Epithelial cell of prostate (primary cell): ENCODE data around the gene AVL9.
"Not testable (repeated sequence)": the region's sequence is repeated elsewhere in the genome, so short reads cannot be mapped to it uniquely, and the experiment has no call there.

Experiments used
- DNase-seq: peaks from one replicate; pipeline ENCODE4 v3.0.0-alpha.2; 2011; ENCODE audit warnings: low read depth, low spot score
- H3K27ac ChIP-seq: fragments of 450-650 bp; 2 replicates; pipeline ENCODE4 v1.5.1; 2017; ENCODE audit warnings: mild to moderate bottlenecking

AVL9 gene

GRCh38 chr7:32586291-32587221 lies 91.3 kb downstream of the AVL9 start:
- H3K27ac ChIP-seq: no peak overlapping the region
- no peak for DNase-seq

- DNase-seq: no peak
Observed at GRCh38 chr7:32587411-32587948, 92.2 kb downstream of the AVL9 start.

GRCh38 chr7:32588657-32589056 lies 93.4 kb downstream of the AVL9 start:
- DNase-seq: no peak
- H3K27ac ChIP-seq: no peak overlapping the region

More at GRCh38 chr7:32587411-32587948, 92.2 kb downstream of the AVL9 start:
- no peak overlapping the region for H3K27ac ChIP-seq

- no peak for DNase-seq
Observed at GRCh38 chr7:32591938-32592337, 96.6 kb downstream of the AVL9 start.

GRCh38 chr7:32592701-32593100 lies 97.4 kb downstream of the AVL9 start:
- no peak for DNase-seq
- H3K27ac ChIP-seq: no peak overlapping the region

More at GRCh38 chr7:32591938-32592337, 96.6 kb downstream of the AVL9 start:
- H3K27ac ChIP-seq: no peak overlapping the region

GRCh38 chr7:32594965-32595490 lies 99.7 kb downstream of the AVL9 start:
- no peak for DNase-seq
- no peak overlapping the region for H3K27ac ChIP-seq

GRCh38 chr7:32601196-32601595 lies 105.9 kb downstream of the AVL9 start:
- not testable (repeated sequence) for H3K27ac ChIP-seq

GRCh38 chr7:32602470-32602869 lies 107.2 kb downstream of the AVL9 start:
- no peak for DNase-seq
- H3K27ac ChIP-seq: no peak overlapping the region

More at GRCh38 chr7:32601196-32601595, 105.9 kb downstream of the AVL9 start:
- DNase-seq: not testable (repeated sequence)

- not testable (repeated sequence) for DNase-seq, H3K27ac ChIP-seq
Observed at GRCh38 chr7:32603492-32603891, 108.2 kb downstream of the AVL9 start.

- not testable (repeated sequence) for DNase-seq, H3K27ac ChIP-seq
Observed at GRCh38 chr7:32604047-32604446, 108.8 kb downstream of the AVL9 start.

GRCh38 chr7:32605032-32605431 lies 109.7 kb downstream of the AVL9 start:
- DNase-seq: no peak
- H3K27ac ChIP-seq: no peak overlapping the region

GRCh38 chr7:32609463-32609862 lies 114.2 kb downstream of the AVL9 start:
- H3K27ac ChIP-seq: no peak overlapping the region
- DNase-seq: no peak

- no peak for DNase-seq
- H3K27ac ChIP-seq: no peak overlapping the region
Observed at GRCh38 chr7:32611201-32612099, 116.2 kb downstream of the AVL9 start.

GRCh38 chr7:32616625-32617024 lies 121.3 kb downstream of the AVL9 start:
- peak; percentile 70 for DNase-seq
- peak overlapping the region; percentile 14 for H3K27ac ChIP-seq

GRCh38 chr7:32618470-32618869 lies 123.2 kb downstream of the AVL9 start:
- no peak overlapping the region for H3K27ac ChIP-seq
- DNase-seq: no peak

GRCh38 chr7:32618987-32619386 lies 123.7 kb downstream of the AVL9 start:
- H3K27ac ChIP-seq: no peak overlapping the region
- no peak for DNase-seq

GRCh38 chr7:32619416-32619815 lies 124.1 kb downstream of the AVL9 start:
- H3K27ac ChIP-seq, DNase-seq: not testable (repeated sequence)

GRCh38 chr7:32631021-32631420 lies 135.7 kb downstream of the AVL9 start:
- H3K27ac ChIP-seq: no peak overlapping the region
- DNase-seq: no peak

- not testable (repeated sequence) for DNase-seq, H3K27ac ChIP-seq
Observed at GRCh38 chr7:32631590-32632497, 136.6 kb downstream of the AVL9 start.
